ENCODE measurements around the gene CAMSAP1. TPM values are rescaled to one million over a fixed set of nuclear protein-coding genes. Genes with fewer than 3 reads are reported as not detected.

CAMSAP1 gene
- polyA plus RNA-seq, 1 donor from 2014 or later, result 58.5 TPM

- Histone ChIP-seq H3K36me3 (ENCODE audit: insufficient read depth, low read length) (no peaks in the 10 kb centered on the region), H2AFZ (ENCODE audit: low read depth, low read length) (no peak overlapping the region), H3K9ac (ENCODE audit: low read length) (no peak overlapping the region), H3K27ac (ENCODE audit: low read length) (no peak overlapping the region), H3K4me2 (ENCODE audit: low read length) (no peak overlapping the region), H4K20me1 (ENCODE audit: insufficient read depth) (no peaks in the 10 kb centered on the region), H3K27me3 (ENCODE audit: insufficient read depth, low read depth, low read length) (no peaks in the 10 kb centered on the region), H3K9me3 (ENCODE audit: low read length) (no peaks in the 10 kb centered on the region), H3K79me2 (replicated peaks; ENCODE audit: insufficient read depth, low read length) (no peaks in the 10 kb centered on the region), H3K4me3 (ENCODE audit: low read length) (no peak overlapping the region), H3K9me2 (ENCODE audit: insufficient read depth, low read length) (no peaks in the 10 kb centered on the region), H3F3A (ENCODE audit: insufficient read depth, low read length, poor library complexity, severe bottlenecking) (no peaks in the 10 kb centered on the region)
- TF ChIP-seq, protein P1, sequence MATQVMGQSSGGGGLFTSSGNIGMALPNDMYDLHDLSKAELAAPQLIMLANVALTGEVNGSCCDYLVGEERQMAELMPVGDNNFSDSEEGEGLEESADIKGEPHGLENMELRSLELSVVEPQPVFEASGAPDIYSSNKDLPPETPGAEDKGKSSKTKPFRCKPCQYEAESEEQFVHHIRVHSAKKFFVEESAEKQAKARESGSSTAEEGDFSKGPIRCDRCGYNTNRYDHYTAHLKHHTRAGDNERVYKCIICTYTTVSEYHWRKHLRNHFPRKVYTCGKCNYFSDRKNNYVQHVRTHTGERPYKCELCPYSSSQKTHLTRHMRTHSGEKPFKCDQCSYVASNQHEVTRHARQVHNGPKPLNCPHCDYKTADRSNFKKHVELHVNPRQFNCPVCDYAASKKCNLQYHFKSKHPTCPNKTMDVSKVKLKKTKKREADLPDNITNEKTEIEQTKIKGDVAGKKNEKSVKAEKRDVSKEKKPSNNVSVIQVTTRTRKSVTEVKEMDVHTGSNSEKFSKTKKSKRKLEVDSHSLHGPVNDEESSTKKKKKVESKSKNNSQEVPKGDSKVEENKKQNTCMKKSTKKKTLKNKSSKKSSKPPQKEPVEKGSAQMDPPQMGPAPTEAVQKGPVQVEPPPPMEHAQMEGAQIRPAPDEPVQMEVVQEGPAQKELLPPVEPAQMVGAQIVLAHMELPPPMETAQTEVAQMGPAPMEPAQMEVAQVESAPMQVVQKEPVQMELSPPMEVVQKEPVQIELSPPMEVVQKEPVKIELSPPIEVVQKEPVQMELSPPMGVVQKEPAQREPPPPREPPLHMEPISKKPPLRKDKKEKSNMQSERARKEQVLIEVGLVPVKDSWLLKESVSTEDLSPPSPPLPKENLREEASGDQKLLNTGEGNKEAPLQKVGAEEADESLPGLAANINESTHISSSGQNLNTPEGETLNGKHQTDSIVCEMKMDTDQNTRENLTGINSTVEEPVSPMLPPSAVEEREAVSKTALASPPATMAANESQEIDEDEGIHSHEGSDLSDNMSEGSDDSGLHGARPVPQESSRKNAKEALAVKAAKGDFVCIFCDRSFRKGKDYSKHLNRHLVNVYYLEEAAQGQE (IDR thresholded peaks at IDR 0.05; ENCODE audit: borderline replicate concordance), result no peak
- TF ChIP-seq POLR2AphosphoS5 (IDR thresholded peaks at IDR 0.05), result no peak
- no peak for TF ChIP-seq EZH2 (IDR thresholded peaks at IDR 0.05; ENCODE audit: borderline replicate concordance, insufficient read depth, low read length, poor library complexity, severe bottlenecking)
- TF ChIP-seq EP300 (conservative IDR thresholded peaks at IDR 0.05; ENCODE audit: poor library complexity, severe bottlenecking), result no peak
- TF ChIP-seq, protein P2, sequence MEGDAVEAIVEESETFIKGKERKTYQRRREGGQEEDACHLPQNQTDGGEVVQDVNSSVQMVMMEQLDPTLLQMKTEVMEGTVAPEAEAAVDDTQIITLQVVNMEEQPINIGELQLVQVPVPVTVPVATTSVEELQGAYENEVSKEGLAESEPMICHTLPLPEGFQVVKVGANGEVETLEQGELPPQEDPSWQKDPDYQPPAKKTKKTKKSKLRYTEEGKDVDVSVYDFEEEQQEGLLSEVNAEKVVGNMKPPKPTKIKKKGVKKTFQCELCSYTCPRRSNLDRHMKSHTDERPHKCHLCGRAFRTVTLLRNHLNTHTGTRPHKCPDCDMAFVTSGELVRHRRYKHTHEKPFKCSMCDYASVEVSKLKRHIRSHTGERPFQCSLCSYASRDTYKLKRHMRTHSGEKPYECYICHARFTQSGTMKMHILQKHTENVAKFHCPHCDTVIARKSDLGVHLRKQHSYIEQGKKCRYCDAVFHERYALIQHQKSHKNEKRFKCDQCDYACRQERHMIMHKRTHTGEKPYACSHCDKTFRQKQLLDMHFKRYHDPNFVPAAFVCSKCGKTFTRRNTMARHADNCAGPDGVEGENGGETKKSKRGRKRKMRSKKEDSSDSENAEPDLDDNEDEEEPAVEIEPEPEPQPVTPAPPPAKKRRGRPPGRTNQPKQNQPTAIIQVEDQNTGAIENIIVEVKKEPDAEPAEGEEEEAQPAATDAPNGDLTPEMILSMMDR (IDR thresholded peaks at IDR 0.05; ENCODE audit: poor library complexity, severe bottlenecking), result no peak
- TF ChIP-seq RAD21 (conservative IDR thresholded peaks at IDR 0.05), result no peak
- TF ChIP-seq TAF1 (IDR thresholded peaks at IDR 0.05; ENCODE audit: low read depth), result no peak
- TF ChIP-seq SMC3 (conservative IDR thresholded peaks at IDR 0.05; ENCODE audit: poor library complexity), result no peak
Measured at GRCh38 chr9:135926402-135927194, 19.3 kb upstream of the CAMSAP1 start.

DNA sequence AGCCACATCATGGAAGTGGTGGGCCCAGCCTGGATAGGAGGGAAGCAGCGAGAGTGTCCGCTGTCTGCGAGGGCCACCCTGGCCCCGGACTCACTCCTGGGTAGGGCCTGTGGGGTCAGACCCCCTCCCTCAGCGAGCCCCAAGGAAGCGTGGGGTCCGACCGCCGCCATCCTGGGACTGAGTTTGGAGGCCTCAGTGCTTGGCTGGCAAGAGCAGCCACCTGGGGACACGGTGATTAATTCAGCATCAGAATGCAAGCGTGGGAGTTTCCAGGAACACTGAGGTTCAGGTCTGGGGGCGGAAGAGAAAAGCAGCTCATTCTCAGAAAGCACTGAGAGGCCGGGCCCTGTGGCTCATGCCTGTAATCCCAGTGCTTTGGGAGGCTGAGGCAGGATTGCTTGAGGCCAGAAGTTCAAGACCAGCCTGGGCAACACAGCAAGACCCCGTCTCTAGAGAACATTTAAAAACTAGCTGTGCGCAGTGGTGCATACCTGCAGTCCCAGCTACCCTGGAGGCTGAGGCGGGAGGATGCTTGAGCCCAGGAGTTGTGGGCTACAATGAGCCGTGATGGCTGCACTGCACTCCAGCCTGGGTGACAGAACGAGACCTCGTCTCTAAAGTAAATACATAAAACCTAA is 18.3 kb upstream of the CAMSAP1 start:
- Histone ChIP-seq H2AFZ (ENCODE audit: low read depth, low read length) (no peak overlapping the region), H3F3A (ENCODE audit: insufficient read depth, low read length, poor library complexity, severe bottlenecking) (no peaks in the 10 kb centered on the region), H3K36me3 (ENCODE audit: insufficient read depth, low read length) (no peaks in the 10 kb centered on the region), H3K79me2 (replicated peaks; ENCODE audit: insufficient read depth, low read length) (no peaks in the 10 kb centered on the region), H3K27me3 (ENCODE audit: insufficient read depth, low read depth, low read length) (no peaks in the 10 kb centered on the region), H3K4me2 (ENCODE audit: low read length) (no peak overlapping the region), H3K9me3 (ENCODE audit: low read length) (no peaks in the 10 kb centered on the region), H3K27ac (ENCODE audit: low read length) (no peak overlapping the region), H4K20me1 (ENCODE audit: insufficient read depth) (no peaks in the 10 kb centered on the region), H3K9me2 (ENCODE audit: insufficient read depth, low read length) (no peaks in the 10 kb centered on the region), H3K4me3 (ENCODE audit: low read length) (no peak overlapping the region), H3K9ac (ENCODE audit: low read length) (no peak overlapping the region)
- TF ChIP-seq MXI1 (conservative IDR thresholded peaks at IDR 0.05; ENCODE audit: poor library complexity, severe bottlenecking) (no peak), EZH2 (IDR thresholded peaks at IDR 0.05; ENCODE audit: borderline replicate concordance, insufficient read depth, low read length, poor library complexity, severe bottlenecking) (no peak), SMC3 (conservative IDR thresholded peaks at IDR 0.05; ENCODE audit: poor library complexity) (no peak), POLR2AphosphoS5 (IDR thresholded peaks at IDR 0.05) (no peak), RAD21 (conservative IDR thresholded peaks at IDR 0.05) (no peak), EP300 (conservative IDR thresholded peaks at IDR 0.05; ENCODE audit: poor library complexity, severe bottlenecking) (no peak), TAF1 (IDR thresholded peaks at IDR 0.05; ENCODE audit: low read depth) (no peak)
- TF ChIP-seq, protein P2 (IDR thresholded peaks at IDR 0.05; ENCODE audit: poor library complexity, severe bottlenecking), result no peak
- TF ChIP-seq, protein P1 (IDR thresholded peaks at IDR 0.05; ENCODE audit: borderline replicate concordance), result no peak

All from neural cell (in vitro differentiated cells).